GM12865 (cell line): Measurements from ENCODE around the gene CYLD.

ENCODE experiments used
- DNase-seq: peaks from one replicate; pipeline ENCODE4 v3.0.0; 2010; ENCODE audit warnings: low read depth
- H3K4me3 ChIP-seq: 2 replicates; pipeline ENCODE4 v1.5.1; 2011; ENCODE audit warnings: mild to moderate bottlenecking, low read depth, low read length, control low read depth
- CTCF ChIP-seq: IDR thresholded peaks from 2 replicates; pipeline ENCODE4 v1.5.1; 2011; ENCODE audit warnings: low read length, control low read depth, low read depth, inconsistent platforms; ENCODE audit not compliant: insufficient read depth; ENCODE audit errors: missing control alignments

CYLD gene

GRCh38 chr16:50791522-50791921 is 49.6 kb downstream of the CYLD start:
- no peak for DNase-seq
- TF ChIP-seq CTCF, result no peak
- no peak overlapping the region for H3K4me3 ChIP-seq

GRCh38 chr16:50796829-50797228 is 54.9 kb downstream of the CYLD start:
- H3K4me3 ChIP-seq, result no peak overlapping the region
- DNase-seq, result no peak
- no peak for TF ChIP-seq CTCF

GRCh38 chr16:50797456-50797855 is 55.6 kb downstream of the CYLD start:
- no peak for TF ChIP-seq CTCF
- DNase-seq, result no peak
- no peak overlapping the region for H3K4me3 ChIP-seq

- H3K4me3 ChIP-seq, result no peak overlapping the region
- TF ChIP-seq CTCF, result no peak
- no peak for DNase-seq
These were observed 58.2 kb downstream of the CYLD start for GRCh38 chr16:50800074-50800473.

GRCh38 chr16:50801036-50801435 is 59.1 kb downstream of the CYLD start:
- TF ChIP-seq CTCF, result no peak
- no peak for DNase-seq
- H3K4me3 ChIP-seq, result no peak overlapping the region

GRCh38 chr16:50802000-50802399 is 60.1 kb downstream of the CYLD start:
- TF ChIP-seq CTCF, result no peak
- no peak for DNase-seq
- no peak overlapping the region for H3K4me3 ChIP-seq

- no peak for TF ChIP-seq CTCF
- no peak overlapping the region for H3K4me3 ChIP-seq
These were observed 61.1 kb downstream of the CYLD start for GRCh38 chr16:50802961-50803360.

More at GRCh38 chr16:50802961-50803360, 61.1 kb downstream of the CYLD start:
- DNase-seq, result no peak
